Central memory CD4-positive, alpha-beta T cell (primary cell): ENCODE results near the gene TRIM10.
"Not testable (repeated sequence)": the region's sequence is repeated elsewhere in the genome, so short reads cannot be mapped to it uniquely, and the experiment has no call there.

Source experiments
- DNase-seq: peaks from one replicate; pipeline ENCODE4 v3.0.0; 2022

Gene TRIM10

DNA sequence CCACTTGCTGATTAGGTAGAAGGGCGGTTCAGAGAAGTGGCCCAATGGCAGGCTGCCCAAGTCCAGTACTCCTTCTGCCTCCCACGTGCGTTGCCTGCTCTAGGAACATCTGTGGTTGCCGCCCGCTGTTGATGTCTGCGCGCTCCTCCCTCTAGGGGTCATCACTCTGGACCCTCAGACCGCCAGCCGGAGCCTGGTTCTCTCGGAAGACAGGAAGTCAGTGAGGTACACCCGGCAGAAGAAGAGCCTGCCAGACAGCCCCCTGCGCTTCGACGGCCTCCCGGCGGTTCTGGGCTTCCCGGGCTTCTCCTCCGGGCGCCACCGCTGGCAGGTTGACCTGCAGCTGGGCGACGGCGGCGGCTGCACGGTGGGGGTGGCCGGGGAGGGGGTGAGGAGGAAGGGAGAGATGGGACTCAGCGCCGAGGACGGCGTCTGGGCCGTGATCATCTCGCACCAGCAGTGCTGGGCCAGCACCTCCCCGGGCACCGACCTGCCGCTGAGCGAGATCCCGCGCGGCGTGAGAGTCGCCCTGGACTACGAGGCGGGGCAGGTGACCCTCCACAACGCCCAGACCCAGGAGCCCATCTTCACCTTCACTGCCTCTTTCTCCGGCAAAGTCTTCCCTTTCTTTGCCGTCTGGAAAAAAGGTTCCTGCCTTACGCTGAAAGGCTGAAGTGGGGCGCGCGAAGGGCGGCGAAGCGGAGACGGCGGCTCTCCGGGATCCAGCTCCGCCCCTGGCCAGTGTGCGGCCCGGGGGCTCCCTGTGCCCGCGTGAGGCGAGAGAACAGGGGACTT lies 10.9 kb upstream of the TRIM10 start:
- no peak for DNase-seq

DNA sequence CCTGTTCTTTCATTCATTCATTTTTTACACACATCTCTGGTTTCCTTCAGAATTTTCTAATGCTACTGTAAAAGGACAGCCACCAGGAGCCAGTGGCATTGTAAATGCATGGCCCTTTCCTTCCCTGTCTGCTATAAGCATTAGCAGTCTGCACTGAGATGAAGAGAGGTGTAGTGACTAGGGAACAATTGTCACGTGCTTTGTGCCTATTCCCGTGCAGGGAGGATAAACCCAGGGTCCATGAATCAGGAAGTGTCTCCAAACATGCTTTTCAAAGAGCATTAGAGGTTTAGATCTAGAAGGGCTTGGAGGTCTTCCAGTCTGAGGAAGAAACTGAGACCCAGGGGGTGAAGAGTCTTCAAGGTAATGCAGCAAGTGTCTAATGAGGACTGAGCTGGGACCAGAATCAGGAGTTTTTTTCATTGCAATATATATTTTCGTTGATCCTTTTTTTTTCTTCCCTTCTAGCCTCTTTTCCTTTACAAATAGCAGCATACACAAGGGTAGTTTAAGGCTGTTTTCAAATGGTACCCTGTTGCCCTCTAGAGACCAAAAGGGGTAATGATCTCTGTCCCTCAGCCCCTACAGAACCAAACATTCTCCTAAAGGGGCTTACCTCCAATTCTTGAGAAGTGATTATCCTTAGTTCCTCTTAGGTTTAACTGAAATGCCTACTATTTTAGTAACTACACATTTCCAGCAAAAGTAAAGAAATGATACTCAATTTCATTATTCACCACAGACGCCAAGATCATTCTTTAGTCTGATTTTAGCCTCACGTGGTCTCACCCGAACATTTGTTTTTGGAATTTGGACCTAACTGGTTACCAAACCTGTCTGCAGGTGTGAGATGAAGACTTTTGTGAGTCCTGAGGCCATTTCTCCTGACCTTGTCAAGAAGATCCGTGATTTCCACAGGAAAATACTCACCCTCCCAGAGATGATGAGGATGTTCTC lies 8.9 kb upstream of the TRIM10 start:
- peak; percentile 13 for DNase-seq

DNA sequence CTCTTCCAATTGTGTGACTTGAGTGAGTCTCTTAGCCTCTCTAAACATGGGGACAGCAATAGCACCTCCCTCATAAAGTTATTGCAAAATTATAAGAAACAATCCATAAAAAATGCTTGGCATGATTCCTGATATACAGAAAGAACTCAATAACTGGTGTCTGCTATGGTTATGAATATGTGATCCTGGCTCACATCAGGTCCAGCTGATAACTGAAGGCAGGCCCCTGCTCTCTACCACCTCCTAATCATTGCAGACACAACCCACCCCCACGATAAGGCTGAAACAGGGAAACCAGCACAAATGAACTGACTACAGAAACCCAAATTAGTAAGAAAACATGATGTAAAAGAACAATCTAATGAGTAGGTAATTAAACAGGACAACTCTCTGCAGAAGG lies 7.7 kb upstream of the TRIM10 start:
- DNase-seq, result no peak

DNA sequence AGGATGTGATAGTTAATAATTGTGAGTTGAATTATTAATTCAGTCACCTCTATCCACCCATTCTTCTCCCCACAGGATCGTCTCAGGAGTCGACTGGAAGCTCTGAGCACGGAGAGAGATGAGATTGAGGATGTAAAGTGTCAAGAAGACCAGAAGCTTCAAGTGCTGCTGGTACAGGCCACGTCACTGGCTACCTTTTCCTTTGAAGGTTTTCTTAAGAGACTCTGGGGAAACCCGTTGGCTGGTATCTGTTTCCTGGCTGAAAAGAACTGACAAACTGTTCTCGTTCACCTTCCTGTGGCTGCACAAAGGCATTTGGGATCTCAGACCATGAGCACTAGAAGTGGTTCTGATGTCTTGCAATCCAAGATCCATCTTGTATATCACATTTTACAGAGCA lies 6.1 kb upstream of the TRIM10 start:
- no peak for DNase-seq

DNA sequence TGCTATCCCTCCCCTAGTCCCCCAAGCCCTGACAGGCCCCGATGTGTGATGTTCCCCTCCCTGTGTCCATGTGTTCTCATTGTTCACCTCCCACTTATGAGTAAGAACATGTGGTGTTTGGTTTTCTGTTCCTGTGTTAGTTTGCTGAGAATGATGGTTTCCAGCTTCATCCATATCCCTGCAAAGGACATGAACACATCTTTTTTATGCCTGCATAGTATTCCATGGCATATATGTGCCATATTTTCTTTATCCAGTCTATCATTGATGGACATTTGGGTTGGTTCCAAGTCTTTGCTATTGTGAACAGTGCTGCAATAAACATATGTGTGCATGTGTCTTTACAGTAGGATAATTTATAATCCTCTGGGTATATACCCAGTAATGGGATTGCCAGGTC lies 4.2 kb upstream of the TRIM10 start:
- not testable (repeated sequence) for DNase-seq

DNA sequence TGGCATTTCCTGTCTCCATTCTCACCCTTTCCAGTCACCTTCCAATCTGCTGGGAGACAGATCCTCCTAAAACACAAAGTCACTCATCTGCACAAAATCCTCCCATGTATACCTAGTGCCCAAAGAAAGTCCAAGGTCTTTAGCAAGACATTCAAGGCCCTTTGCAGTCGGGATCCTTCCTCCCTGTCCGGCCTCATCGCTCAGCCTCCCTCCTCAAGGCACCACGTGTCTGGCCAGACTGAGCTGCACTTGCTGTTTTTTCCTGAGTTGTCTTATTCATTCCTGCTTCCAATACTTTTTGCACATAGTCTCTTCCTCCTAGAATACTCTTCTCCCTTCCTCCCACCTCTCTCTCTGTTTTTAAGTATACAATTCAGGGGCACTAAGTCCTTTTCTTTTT lies 3.7 kb upstream of the TRIM10 start:
- DNase-seq, result no peak

DNA sequence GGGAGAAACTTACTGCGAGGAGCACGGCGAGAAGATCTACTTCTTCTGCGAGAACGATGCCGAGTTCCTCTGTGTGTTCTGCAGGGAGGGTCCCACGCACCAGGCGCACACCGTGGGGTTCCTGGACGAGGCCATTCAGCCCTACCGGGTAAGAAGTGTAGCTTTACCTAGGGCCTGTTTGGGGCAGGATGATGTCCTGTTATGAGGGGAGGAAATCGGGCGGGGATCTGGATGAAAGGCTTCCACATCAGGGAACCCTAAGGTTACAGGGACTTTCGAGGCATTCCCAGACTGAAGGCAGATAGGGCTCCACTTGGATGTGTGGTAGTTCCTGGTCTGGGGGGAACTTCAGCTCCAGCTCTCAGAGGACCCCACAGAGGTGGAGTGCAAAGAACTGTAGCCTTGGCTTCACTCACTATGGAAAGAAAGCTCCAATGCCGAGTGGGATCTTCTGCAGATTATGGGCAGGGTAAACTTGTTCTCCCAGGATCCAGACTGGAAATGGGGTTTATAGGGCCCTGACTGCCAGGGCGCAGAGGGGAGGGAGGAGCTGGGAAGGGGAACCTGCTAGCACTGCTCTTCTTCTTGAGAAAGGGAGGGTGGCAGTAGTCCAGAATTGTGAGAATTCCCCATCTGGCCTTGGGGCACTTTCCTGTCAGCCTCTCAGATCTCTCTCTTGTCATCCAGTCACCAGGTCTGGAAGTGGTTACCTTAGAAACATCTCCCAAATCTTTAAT lies 3.1 kb upstream of the TRIM10 start:
- DNase-seq, result no peak

DNA sequence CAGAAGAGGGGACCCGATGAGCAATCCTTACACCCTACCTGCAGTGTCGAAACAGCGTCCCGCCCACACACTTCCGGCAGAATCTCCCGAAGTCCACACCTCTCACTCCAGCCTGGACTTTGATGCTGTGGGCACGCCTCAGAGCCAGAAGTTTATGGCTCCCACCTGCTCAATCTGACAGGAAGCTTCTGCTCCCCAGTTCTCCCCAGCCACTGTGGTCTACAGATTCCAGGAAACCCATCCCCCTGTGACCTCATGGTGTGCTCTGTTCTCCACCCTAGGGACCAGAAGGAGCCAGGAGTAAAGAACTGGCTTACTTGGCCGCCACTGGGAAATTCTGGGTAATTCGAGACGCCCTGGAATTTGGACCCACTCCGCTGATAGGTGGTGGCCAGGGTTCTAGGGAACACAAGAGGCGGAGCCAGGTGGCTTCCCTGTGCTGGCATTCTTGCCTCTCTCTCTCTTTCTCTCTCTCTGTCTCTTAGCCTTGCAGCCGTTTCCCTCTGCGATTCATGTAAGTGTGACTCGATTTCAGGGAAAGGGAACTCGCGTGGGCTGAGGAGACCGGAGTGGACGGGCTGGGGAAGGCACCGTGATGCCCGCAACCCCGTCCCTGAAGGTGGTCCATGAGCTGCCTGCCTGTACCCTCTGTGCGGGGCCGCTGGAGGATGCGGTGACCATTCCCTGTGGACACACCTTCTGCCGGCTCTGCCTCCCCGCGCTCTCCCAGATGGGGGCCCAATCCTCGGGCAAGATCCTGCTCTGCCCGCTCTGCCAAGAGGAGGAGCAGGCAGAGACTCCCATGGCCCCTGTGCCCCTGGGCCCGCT lies 2.3 kb upstream of the TRIM10 start, which contains the start of gene TRIM15:
TSS of gene TRIM15 (plus strand) at position 457 of the 828 bp plus-strand sequence. CDS start at position 596, 139 bp downstream.
- no peak for DNase-seq

DNA sequence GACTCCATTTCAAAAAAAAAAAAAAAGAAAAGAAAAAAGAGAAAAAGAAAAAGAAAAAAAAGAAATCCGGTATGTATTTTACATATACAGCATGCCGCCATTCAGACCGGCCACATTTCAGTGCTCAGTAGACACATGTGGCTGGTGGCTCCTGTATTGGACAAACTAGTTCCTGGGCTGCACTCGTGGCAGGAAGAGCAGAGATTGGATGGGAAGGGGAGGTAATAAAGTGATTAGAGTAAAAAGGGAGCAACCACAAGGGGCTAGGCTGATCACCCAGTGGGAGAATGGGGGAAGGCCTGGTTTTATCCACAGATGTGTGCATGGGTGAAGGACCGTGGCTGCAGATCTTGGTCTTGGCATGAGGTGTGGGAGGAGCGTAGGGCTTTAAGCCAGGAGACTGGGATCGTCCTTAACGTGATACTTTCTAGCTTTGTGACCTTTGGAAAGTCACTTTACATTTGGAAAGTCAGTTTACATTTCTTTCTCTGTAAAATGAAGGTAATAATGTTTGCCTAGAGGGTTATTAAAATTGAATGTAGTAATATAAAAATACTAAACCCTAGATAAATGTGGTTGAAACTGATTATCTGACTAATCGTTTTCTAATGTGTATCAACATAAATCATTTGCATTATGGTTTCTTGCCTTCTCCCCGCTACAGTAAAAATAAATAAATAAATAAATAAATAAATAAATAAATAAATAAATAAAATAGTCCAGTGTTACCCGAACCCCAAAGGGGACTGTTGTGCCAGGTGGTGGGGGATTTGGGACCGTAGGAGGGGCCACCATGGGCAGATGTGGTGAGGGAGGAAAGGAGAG lies 1.5 kb upstream of the TRIM10 start:
- DNase-seq, result no peak

DNA sequence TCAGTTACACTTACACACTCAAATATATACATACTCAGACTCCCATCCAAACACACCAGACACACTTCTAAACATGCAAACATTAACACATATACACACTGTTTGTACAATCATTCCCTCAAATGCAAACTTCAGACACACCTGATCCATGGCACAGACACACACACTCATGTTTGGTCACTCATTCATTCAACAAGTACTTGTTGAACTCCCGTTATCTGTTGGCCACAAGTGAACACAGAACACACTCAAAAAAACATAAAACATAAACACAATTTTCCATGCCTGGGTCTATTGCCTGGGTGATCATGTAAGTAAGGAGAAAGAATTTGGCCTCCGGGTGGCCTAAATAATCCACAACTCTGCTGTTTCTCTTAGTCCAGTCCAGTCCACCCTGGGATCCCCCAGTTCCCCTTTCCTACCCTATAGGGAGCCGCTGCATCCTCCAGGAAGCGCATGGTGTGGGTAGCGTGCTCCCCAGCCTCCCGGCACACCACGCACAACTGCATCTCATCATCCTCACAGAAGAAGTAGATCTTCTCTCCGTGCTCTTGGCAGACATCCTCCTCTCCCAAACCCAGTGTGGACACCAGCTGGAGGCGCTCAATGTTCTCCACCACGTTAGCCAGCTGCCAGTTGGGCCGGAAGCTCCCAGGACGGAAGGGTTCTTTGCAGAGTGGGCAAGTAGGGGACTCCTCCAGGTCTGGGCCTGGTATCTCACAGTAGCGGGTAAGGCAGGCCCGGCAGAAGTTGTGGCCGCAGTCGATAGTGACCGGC lies 815 bp downstream of the TRIM10 start:
- DNase-seq, result no peak

DNA sequence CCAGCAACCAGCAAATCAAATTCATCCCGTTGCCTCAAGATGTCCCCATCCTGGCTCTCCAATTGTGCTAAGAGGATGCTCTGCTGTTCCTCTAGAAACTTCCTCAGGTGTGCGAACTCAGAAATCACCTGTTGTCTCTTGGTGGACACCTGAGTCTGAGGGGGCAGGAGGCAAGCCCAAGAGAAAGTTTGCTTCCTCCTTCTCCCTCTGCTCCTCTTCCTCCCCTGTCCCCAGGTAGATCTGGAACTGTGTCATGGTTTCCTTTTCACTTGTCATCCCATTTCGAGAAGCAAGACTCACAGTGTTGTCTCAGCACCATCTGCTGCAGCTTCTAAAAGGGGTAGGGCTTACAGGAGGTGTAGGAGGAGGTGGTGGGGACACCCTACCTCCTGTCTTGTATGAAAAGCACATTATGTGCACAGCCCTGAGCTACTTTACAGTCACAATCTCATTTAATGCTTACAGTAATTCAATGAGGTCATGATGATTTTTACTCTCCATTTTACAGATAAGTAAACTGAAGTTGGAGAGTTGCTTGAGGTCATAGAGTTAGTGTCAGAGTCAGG lies 2.5 kb downstream of the TRIM10 start:
- no peak for DNase-seq

DNA sequence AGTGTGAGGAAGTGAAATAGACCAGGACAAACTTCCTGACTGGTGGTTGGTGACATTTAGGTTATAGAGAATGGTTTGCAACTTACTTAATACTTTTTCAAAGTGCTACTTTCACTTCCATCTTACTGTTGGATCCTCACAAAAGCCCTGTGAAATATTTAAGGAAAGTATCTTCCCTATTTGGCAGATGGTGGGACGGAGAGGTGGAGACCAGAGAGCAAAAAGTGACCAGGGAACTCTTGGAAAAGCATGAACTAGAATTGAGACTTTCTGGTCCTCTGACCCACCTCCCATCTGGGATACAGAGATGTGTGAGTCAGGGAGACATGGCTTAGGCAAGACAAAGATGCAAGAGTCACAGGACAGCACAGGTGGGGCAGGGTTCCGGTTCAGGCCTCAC lies 3.0 kb downstream of the TRIM10 start:
- no peak for DNase-seq

DNA sequence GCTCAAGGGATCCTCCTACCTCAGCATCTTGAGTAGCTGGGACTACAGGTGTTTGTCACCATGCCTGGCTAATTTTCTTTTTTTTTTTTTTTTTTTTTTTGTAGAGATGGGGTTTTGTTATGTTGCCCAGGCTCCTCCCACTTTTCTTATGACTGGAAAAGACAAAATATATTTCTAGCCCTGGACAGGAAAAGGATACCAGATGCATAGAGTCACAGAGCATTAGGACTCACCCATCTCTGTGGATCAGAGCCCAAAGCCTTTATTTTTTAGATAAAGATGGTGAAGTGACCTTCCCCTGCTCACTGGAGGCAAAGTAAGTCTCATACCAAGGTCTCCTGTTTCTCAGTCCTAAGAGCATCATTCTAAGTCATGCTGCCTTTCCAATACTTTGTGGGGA lies 3.4 kb downstream of the TRIM10 start:
- no peak for DNase-seq

DNA sequence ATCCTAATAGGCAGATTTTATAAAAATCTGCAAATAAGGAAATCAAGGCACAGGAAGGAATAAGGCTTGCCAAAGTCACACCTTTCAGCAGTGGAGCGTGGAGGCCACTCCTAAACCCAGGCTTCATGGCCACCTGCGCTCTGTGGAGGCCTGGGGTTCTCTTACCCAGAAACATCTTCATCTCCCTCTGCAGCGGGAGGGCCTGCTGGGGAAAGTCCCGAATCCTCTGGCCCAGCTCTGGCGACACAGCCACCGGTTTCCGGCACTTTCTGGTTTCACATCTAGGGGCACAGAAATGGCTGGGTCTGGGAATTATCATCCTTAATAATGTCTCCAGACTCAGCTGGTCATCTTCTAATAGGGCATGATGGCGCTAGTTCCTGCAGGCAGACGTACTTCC lies 4.2 kb downstream of the TRIM10 start:
- DNase-seq, result no peak

DNA sequence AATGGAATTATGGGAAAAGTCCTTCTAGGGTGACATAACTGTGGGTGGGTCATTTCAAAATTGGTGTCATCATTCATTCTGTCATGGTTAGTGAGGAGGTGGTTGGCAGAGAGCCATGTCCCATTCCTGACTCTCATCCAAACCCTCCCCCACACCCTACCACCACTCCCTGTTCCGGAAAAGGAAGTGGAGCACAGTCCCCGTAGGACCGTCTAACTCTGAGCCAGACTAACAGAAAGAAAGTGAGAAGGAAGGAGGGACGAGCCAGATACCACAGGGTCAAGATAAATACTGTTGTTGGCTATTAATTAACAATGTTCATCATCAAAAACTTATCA lies 4.8 kb downstream of the TRIM10 start:
- no peak for DNase-seq

DNA sequence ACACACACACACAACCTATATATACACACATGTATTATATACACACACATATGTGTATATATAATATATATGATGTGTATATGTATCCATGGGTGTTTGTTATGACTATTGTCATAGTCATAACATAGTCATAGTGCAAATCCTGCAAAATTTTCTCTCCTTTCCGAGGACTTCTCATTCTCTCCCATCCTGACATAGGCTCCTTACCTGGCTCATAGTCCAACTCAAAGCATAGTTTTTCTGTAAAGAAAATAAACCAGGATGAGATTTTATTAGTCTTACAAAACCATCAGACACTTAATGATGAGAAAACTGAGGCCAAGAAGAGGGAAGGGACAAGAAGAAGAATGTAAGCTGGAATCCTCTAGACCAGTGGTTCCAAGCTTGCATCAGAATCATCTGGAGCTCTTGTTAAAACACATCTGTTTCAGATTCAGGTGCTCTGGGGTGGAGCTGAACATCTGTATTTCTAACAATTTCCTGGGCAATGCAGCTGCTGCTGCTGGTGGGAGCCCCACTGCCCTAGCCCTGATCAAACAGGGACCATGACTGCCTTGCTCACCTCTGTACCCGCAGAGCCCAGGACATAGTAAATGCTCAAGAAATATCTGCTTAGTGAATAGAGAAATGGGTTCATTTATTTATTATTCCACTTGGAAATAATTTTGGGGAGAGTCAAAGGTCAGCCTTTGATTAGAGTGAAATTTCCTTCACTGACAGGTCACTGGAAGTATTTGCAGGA lies 5.3 kb downstream of the TRIM10 start:
- no peak for DNase-seq

DNA sequence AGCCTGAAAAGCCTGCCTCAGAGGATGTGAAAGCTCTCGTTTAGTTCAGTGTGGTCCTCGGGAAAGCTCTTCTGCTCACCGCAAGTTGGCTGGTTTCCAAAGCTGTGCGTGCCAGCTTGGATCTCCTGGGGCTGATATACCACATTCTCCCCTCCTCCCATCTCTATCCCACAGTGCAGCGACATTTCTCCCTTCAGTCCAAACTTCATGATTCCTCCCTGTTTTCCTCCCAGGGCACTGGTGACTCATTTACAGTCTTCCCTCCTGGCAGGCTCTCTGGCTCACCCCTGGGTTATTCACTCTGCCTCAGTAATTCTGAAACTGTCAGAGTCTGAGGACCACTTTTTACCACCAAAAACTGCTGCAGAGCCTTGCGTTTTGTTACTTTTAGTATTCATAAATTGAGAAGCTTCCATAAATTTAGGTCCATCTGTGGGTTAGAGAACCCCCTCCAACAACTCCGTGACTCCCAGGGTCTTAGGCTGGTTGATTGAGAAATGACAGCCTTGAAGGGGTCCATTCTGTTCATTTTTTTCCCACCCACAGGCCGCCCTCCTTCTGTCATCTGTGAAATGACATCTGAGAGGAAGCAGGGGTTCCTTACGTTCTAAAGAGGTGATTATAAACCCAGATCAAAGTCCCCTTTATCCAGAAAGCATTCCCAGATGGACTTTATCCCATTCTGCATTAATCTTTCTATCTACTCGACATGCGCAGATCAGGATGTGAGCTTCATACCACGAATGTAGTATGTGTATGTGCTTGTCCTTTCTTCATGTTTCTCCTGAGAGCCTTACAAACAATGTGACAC lies 6.1 kb downstream of the TRIM10 start:
- no peak for DNase-seq

DNA sequence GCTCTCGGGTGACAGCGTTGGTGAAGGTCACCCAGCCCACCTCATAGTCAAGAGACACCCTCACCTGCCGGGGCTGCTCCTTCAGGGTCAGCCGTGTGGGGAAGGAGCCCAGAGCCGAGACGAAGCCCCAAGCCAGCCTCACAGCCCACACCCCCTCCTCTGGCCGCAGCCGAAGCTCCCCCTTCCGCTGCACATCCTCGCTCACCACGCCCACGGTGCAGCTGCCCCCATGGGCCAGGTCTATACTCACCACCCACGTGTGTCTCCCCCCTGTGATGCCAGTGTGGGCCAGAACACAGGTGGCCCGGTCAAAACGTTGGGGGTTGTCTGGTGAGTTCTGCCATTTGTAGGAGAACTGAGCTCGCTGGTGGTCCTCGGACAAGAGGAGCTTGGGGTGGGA lies 7.0 kb downstream of the TRIM10 start:
- DNase-seq, result no peak
